SH-SY5Y (cell line): ENCODE measurements around the gene MORC2.

Experiments
- GATA2 ChIP-seq: IDR thresholded peaks from 2 replicates; pipeline ENCODE4 v1.6.1; 2011; ENCODE audit warnings: mild to moderate bottlenecking, low read depth, low read length
- GATA3 ChIP-seq: IDR thresholded peaks from 2 replicates; pipeline ENCODE4 v1.6.1; 2011; ENCODE audit warnings: low read depth, mild to moderate bottlenecking, low read length, moderate library complexity

MORC2 gene

DNA sequence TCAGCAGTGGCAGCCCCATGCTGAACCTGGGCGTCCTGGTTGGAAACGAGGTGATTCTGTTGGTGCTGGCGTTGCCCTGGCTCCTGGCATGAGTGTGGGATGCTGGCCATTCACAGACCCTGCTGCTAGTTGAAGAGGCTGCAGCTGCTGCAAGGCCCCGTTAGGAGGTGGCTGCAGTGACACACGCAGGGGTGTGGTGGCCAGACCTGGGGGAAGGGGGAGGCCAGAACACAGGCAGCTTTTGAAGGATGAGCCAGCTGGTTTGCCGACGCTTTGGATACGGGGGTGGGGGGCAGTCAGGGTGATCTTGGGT, 77.2 kb downstream of the MORC2 start:
- TF ChIP-seq GATA3 (no peak), GATA2 (no peak)

DNA sequence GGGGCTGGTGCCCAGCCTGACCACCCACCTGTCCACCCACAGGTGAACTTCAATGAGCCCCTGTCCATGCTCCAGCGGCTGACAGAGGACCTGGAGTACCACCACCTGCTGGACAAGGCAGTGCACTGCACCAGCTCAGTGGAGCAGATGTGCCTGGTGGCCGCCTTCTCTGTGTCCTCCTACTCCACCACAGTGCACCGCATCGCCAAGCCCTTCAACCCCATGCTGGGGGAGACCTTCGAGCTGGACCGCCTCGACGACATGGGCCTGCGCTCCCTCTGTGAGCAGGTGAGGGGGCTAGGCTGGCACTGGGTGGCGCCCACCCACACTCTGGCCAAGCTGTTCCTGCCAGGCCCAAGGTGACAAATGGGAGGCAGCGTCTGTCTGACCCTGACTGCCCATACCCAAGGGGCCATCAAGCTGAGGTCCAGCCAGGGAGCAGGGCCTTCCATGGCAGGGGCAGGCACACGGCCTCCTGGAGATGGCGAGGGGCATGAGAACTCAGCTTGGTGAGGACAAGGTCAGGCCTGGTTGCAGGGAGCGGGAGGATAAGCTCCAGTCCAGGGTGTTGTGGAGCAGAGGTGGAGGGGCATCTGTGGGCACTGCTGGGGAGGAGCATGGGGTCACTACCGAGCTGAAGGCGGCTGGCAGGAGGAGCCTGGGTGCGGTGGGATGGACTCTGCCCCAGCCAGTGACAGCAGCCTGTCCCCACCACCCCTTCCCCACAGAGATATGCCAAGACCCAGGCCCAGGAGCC, 77.7 kb downstream of the MORC2 start:
- TF ChIP-seq GATA3: no peak

DNA sequence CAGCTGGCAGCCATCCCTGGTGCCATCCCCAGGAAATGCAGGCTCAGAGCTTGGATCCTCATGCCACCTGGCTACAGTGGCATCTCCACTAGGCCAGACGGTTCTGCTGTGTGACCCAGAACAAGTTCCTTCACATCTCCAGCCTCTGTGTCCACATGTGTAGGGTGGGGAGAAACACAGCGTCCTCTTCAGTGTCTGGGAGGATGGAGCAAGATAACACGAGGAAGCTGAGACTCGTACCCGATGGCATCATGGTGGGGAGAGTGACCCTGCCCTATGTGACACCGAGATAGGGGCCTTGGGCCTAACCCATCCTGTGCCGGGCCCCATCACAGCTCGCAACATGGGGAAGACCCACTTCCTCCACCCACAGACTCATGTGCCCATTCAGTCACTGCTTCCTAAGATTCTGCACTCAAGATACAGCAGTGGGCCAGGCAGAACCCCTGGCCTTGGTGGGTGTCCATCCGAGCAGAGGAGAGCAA, 78.5 kb downstream of the MORC2 start:
- TF ChIP-seq GATA2: no peak

DNA sequence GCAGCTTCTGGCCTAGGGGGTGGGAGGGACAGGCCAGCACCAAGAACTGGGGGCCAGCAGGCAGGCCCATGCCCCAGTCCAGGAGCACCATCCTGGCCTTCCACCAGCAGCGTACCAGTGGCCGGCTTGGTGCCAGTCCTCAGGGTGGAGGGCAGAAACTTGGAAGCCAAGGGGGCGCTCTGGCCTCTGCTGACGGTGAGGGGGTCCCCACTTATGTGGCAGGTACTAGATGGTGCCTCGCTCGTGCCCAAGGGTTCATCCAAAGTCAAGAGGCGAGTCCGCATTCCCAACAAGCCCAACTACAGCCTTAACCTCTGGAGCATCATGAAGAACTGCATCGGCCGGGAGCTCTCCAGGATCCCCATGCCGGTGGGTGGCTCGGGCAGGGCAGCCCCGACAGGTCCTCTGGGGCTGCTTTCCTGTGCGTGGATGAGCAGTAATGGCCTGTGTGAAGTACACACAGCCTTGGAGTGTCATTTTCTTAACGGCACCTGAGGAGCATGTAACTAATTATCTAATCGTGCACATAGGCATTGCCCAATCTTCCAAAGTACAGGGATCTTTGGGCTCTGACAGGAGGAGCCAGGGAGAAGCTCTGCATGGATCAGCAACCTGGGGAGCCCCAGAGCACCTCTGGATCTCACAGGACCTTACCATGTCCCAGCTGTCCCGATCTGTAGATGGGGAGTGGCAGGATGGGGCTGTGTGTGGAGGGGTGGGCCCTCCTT, 79.1 kb downstream of the MORC2 start:
- TF ChIP-seq GATA2: no peak
- no peak for TF ChIP-seq GATA3

DNA sequence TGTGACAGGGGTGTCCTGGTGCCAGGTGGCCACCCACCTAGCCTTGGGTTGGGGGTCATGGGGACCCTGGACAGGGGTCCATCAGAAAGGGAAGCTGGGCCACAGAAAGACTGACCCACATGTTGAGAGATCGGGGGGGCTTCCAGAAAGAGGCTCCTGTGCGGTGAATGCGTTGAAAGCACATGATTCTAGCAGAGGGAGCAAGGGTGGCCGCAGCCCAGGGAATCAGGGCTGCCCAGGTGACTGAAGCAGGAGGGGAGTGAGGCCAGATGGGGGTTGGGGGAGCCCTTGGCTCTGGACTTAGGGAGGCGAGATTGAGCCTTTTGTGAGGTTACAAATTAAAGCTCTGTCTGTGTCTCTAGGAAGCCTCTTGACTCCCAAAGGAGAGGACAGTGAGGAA, 80.7 kb downstream of the MORC2 start:
- TF ChIP-seq GATA2 (no peak), GATA3 (no peak)

DNA sequence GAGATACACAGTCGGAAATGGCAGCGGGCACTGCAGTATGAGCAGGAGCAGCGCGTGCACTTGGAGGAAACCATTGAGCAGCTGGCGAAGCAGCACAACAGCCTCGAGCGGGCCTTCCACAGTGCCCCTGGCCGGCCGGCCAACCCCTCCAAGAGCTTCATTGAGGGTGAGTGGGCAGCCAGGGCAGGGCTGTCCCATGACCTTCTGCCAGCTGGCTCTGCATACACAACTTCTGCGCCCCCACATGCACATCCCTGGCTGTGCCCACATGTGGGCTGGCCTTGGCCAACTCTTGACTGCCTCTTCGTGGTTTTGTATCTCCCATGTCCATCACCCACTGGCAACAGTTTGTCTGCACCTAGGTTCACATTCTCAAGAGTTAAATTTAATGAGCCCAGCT, 81.1 kb downstream of the MORC2 start:
- TF ChIP-seq GATA3 (no peak), GATA2 (no peak)

DNA sequence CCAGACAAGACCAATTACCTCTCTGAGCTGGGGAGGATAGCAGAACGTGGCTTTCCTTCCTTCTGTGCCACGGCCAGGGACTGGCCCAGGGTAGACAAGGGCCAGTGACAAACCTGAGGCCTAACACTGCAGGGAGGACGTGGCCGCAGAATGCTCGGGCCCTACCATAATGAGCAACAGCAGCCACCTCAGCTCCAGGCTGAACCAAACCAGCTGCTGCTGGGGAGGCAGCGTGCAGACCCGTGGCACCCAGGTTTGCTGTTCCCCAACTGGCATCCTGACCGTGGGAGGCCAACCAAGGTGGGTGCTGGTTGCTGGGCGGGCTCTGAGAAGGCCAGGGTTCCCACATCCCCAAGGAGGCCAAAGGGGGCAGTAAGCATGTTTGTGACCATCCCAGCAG, 83.0 kb downstream of the MORC2 start:
- TF ChIP-seq GATA2: no peak
- TF ChIP-seq GATA3: no peak

DNA sequence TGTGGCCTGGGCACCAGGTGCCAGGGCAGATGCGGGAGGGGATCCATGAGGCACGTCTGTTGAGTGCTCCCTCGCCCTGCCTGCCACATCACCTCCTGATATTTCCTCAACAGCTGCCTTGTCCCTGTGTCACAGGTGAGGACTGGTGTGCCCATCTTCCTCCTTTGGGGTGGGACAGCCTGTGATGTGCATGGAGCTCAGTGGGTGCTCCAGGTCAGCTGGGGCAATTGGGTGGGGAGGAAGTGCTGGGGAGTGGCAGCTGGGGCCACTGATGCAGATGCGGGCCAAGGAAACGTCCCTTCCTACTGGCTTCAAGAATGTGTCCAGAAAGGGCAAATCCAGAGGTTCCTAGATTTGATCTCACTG, 83.6 kb downstream of the MORC2 start:
- no peak for TF ChIP-seq GATA2

DNA sequence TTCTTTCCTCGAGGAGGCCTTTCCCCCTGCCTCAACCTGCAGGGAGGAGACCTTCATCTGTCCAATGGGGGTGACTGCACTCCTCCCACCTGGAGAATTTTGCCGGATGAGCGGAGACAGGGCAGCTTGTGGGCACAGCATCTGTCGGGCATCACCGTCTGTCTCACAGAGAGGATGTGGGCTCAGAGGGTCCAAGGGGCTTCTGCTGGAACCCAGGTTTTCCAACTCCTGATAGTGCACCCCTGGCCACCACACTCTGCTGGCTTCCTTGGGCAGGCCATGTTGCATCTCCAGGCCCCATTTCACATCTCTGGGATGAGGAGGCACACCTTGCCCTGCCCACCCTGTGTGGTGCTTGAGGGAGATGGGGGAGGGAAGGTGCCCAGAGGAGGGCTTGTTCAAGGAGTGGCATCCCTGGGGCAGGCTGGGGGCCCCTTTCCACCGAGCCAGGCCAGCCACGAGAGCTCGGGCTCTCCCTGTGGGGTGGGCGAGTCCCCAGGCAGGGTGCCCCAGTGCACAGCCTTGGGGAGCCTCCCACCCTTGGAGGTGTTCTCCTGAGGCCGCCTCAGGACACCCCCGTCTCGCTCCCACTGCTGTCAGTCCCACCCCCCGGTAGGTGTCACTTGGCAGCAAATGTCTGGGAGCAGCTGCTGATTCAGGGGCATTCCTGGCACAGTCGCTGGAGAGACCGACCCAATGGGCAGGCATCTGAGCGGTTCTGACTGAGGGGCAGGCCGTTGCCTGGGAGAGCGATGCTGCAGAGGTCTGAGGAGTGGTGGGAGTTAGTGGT, 84.2 kb downstream of the MORC2 start:
- TF ChIP-seq GATA2: no peak
- TF ChIP-seq GATA3: no peak

DNA sequence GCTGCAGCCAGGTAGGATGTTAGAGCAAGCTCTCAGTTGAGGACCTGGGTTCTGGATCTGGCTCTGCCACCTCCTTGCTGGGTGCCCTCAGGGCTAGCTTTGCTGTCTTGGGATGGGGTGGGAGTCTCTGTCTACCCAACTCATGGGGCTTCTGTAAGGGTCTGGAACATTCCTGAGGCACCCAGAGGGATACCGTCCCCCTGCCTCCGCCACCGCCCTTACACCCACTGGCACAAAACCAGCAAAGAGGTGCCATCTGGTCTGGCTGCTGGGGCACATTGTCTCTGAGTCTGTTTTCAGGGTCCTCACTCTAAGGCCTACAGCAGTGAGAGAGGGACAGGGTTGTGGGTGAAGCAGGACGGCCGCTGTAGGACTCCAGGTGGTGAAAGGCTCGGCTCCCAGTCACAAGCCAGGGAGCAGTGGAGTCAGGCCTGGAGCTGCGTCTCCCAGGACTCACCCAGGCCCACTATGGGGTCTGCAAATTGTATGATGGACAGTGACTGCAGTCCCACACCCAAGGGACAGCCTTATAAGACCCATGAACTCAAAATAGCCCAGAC, 84.9 kb downstream of the MORC2 start:
- no peak for TF ChIP-seq GATA3
- no peak for TF ChIP-seq GATA2

DNA sequence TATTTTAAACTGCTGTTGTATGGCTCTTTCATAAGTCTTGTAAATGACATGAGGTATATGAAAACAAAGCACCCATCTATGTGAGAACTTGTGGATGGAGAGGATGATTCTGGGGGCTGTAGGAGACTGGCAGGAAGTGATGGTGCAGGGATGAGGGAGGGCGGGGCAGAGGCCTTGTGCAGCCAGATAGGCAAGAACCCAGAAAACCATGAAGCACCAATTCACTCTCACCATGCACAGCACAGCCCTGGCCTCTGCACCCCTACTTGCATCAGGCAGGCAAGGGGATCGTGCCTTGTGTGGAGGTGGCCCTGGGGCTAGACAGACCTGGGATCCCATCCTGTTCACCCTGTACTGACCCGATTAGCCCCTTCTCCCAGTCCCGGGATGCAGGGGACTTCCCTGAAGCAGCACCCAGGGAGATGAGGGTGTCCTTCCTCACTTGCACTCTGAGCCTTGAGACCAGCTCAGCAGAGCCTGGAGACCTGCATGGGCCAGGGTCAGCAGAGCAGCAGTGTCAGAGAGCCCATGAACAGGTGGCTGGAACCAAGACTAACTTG, 85.5 kb downstream of the MORC2 start:
- TF ChIP-seq GATA3 (no peak), GATA2 (no peak)

DNA sequence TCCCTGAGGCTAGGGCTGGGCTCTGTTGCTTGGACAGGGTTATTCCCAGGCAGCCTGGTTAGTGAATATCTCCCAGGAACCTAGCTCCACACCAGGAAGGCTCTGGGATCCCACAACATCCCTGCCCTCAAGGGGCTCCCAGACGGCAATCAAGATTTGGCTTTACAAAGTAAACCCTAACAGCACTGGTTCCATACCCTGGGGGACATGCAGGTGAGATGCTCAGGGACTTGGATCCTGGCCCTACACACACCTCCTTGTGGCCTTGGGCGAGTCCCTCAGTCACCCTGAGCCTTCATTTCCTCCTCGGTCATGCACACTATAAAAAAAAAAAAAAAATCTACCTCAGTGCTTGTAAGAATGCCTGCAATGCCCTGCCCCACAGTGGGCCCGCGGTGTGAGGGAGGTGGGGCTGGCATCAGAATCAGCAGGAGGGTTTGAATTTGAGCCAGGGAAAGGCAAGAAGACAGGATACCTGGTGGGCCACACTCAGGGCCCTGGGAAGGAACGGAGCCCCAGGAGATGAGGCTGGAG, 86.3 kb downstream of the MORC2 start:
- TF ChIP-seq GATA2 (no peak), GATA3 (no peak)

DNA sequence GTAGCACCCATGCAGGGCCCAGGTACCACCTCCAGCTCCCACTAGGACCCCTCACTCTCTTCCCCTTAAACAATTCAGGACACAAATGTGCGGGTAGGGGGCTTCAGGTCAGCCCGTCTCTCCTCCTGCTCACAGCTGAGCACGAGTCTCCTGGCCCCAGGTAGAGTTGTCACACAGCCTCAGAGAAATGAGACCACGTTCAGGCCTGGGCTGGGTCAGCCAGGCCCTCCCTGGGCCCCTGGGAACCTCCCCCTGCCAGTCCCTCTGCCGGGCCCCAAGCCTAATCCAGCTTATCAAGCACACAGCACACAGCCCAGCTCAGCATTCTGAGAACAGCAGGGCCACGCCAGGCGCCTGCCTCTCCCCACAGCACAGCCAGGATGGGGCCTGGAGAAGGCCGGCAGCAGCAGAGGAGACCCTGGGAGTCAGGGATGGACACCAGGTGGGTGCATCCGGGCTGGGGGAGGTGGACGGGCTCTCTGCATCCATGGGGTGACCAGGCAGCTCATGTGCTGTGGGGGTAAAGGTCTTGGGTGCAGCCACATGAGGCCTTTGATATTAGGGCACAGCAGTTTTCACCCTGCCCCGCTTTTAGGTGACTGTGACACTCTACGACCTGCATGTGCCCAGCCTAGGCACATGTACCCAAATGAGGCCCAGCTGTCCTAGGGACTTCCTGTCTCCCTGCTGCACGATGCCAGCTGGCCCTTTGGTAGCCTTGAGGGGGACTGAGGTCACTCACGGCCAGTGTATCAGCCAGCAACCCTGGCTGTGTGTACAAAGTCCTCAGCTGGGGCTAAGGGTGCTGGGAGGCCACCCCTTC, 87.0 kb downstream of the MORC2 start:
- no peak for TF ChIP-seq GATA3
- no peak for TF ChIP-seq GATA2
